GM19395 (cell line): ENCODE measurements around the gene PDE4B.
"Not testable (repeated sequence)": the region's sequence is repeated elsewhere in the genome, so short reads cannot be mapped to it uniquely, and the experiment has no call there.

Source experiments
- ATAC-seq: cut with Tn5 transposase; IDR thresholded peaks from one replicate; pipeline ENCODE4 v1.9.1; 2021; ENCODE audit warnings: mild to moderate bottlenecking, moderate library complexity; ENCODE audit not compliant: unreplicated experiment

PDE4B gene

GRCh38 chr1:66108624-66109023, 315.9 kb downstream of the PDE4B start:
- no peak for ATAC-seq

- no peak for ATAC-seq
These were observed 320.2 kb downstream of the PDE4B start for GRCh38 chr1:66112744-66113400.

- ATAC-seq, result peak; percentile 79
These were observed 326.5 kb downstream of the PDE4B start for GRCh38 chr1:66119148-66119547.

- no peak for ATAC-seq
These were observed 332.0 kb downstream of the PDE4B start for GRCh38 chr1:66124670-66125069.

- ATAC-seq, result not testable (repeated sequence)
These were observed 335.9 kb downstream of the PDE4B start for GRCh38 chr1:66128641-66129040.

GRCh38 chr1:66132324-66132723, 339.6 kb downstream of the PDE4B start:
- no peak for ATAC-seq

GRCh38 chr1:66134004-66134403, 341.3 kb downstream of the PDE4B start:
- ATAC-seq, result no peak

- no peak for ATAC-seq
These were observed 342.5 kb downstream of the PDE4B start for GRCh38 chr1:66135161-66135560.

GRCh38 chr1:66136423-66136822, 343.7 kb downstream of the PDE4B start:
- ATAC-seq, result not testable (repeated sequence)

- no peak for ATAC-seq
These were observed 344.5 kb downstream of the PDE4B start for GRCh38 chr1:66137235-66137634.

GRCh38 chr1:66138613-66139012, 345.9 kb downstream of the PDE4B start:
- no peak for ATAC-seq

- no peak for ATAC-seq
These were observed 347.4 kb downstream of the PDE4B start for GRCh38 chr1:66140072-66140471.

- ATAC-seq, result no peak
These were observed 351.0 kb downstream of the PDE4B start for GRCh38 chr1:66143651-66144050.

GRCh38 chr1:66147226-66147835, 354.6 kb downstream of the PDE4B start:
- no peak for ATAC-seq

GRCh38 chr1:66152034-66152433, 359.3 kb downstream of the PDE4B start:
- no peak for ATAC-seq

GRCh38 chr1:66154394-66154793, 361.7 kb downstream of the PDE4B start:
- ATAC-seq, result no peak

- ATAC-seq, result no peak
These were observed 363.4 kb downstream of the PDE4B start for GRCh38 chr1:66156144-66156543.

GRCh38 chr1:66159800-66160199, 367.1 kb downstream of the PDE4B start:
- no peak for ATAC-seq

- no peak for ATAC-seq
These were observed 368.0 kb downstream of the PDE4B start for GRCh38 chr1:66160719-66161118.

GRCh38 chr1:66166753-66167152, 374.1 kb downstream of the PDE4B start:
- ATAC-seq, result no peak

- ATAC-seq, result no peak
These were observed 374.6 kb downstream of the PDE4B start for GRCh38 chr1:66167267-66167666.

GRCh38 chr1:66168467-66168887, 375.8 kb downstream of the PDE4B start:
- ATAC-seq, result peak; percentile 72
